Measurements from ENCODE around the gene ERC2. TPM values are rescaled to one million over a fixed set of nuclear protein-coding genes. Genes with fewer than 3 reads are reported as not detected.

Gene ERC2
- total RNA-seq, 1 donor from 2014 or later = 48.3 TPM

DNA sequence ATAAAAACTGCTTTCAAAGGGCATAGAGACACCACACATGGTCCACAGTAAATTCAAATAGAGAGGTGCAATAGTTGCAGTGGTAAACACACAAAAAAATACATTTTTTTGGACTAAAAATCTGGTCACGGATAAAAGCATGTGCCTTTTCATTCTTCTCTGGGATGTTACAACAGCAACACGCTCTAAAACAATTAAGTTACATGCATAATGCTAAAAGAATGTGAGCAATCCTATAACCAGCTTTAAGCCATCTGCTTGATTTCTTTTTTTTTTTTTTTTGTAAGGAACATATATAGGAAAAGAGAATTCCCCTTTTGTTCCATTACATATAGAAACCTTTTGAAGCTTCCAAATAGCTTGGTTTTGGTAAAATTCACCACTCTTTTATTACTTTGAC, 1001.2 kb downstream of the ERC2 start:
- Mint-ChIP-seq H3K9me3 (ENCODE audit: unreplicated experiment) (no peaks in the 10 kb centered on the region), H3K4me3 (ENCODE audit: unreplicated experiment) (no peak overlapping the region), H3K4me1 (ENCODE audit: low read depth, unreplicated experiment) (peaks cover 2% of the 10 kb centered on the region), H3K27me3 (ENCODE audit: unreplicated experiment) (peaks cover 2% of the 10 kb centered on the region), H3K36me3 (ENCODE audit: unreplicated experiment) (no peaks in the 10 kb centered on the region), H3K27ac (ENCODE audit: unreplicated experiment) (no peak overlapping the region)
- TF ChIP-seq, protein P1, sequence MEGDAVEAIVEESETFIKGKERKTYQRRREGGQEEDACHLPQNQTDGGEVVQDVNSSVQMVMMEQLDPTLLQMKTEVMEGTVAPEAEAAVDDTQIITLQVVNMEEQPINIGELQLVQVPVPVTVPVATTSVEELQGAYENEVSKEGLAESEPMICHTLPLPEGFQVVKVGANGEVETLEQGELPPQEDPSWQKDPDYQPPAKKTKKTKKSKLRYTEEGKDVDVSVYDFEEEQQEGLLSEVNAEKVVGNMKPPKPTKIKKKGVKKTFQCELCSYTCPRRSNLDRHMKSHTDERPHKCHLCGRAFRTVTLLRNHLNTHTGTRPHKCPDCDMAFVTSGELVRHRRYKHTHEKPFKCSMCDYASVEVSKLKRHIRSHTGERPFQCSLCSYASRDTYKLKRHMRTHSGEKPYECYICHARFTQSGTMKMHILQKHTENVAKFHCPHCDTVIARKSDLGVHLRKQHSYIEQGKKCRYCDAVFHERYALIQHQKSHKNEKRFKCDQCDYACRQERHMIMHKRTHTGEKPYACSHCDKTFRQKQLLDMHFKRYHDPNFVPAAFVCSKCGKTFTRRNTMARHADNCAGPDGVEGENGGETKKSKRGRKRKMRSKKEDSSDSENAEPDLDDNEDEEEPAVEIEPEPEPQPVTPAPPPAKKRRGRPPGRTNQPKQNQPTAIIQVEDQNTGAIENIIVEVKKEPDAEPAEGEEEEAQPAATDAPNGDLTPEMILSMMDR (IDR thresholded peaks at IDR 0.05; ENCODE audit: partially characterized antibody, unreplicated experiment) = no peak
- no peak for DNase-seq

DNA sequence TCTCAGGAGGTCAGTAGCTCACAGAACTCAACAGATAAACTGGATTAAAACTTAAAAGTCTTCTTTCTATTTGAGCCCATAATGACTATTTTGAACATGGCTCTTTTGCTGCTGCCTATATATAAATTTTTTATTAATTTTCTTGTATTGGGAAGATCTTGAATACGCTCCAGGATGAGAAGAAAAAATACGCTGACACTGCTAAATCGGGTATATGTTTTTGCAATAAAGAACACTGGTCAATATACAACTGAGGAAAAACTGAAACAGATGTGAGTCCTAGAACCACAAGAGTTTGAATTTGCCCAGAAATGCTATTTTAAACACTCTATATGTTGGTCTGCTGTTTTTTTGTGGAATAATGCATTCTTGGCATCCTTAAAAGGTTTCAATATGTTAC, 1001.7 kb downstream of the ERC2 start:
- Mint-ChIP-seq H3K9me3 (ENCODE audit: unreplicated experiment) (no peaks in the 10 kb centered on the region), H3K36me3 (ENCODE audit: unreplicated experiment) (no peaks in the 10 kb centered on the region), H3K4me3 (ENCODE audit: unreplicated experiment) (no peak overlapping the region), H3K27me3 (ENCODE audit: unreplicated experiment) (peaks cover 2% of the 10 kb centered on the region), H3K4me1 (ENCODE audit: low read depth, unreplicated experiment) (peaks cover 2% of the 10 kb centered on the region), H3K27ac (ENCODE audit: unreplicated experiment) (no peak overlapping the region)
- TF ChIP-seq, protein P1 (IDR thresholded peaks at IDR 0.05; ENCODE audit: partially characterized antibody, unreplicated experiment) = no peak
- no peak for DNase-seq

DNA sequence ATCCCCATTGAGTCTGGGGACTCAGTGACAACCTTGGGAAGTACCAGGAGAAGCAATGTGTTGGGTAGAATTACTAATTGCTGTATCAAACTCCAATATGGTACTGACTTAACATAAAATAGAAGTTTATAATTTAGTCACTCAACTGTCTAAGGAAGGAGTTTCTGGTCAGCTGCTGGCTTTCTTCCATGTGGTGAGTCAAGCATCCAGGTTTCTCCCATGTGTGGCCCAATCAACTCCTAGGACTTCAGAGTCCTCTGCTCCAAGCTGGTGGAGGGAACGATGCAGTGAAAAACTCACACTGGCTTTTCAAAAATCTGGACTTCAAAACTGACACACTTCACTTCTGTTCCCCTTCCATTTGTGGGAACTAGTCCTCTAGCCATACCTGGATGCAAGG, 1006.4 kb downstream of the ERC2 start:
- TF ChIP-seq, protein P1 (IDR thresholded peaks at IDR 0.05; ENCODE audit: partially characterized antibody, unreplicated experiment) = no peak
- Mint-ChIP-seq H3K4me1 (ENCODE audit: low read depth, unreplicated experiment) (no peaks in the 10 kb centered on the region), H3K9me3 (ENCODE audit: unreplicated experiment) (no peaks in the 10 kb centered on the region), H3K27ac (ENCODE audit: unreplicated experiment) (no peak overlapping the region), H3K36me3 (ENCODE audit: unreplicated experiment) (no peaks in the 10 kb centered on the region), H3K27me3 (ENCODE audit: unreplicated experiment) (peaks cover 2% of the 10 kb centered on the region), H3K4me3 (ENCODE audit: unreplicated experiment) (no peak overlapping the region)
- DNase-seq = no peak

DNA sequence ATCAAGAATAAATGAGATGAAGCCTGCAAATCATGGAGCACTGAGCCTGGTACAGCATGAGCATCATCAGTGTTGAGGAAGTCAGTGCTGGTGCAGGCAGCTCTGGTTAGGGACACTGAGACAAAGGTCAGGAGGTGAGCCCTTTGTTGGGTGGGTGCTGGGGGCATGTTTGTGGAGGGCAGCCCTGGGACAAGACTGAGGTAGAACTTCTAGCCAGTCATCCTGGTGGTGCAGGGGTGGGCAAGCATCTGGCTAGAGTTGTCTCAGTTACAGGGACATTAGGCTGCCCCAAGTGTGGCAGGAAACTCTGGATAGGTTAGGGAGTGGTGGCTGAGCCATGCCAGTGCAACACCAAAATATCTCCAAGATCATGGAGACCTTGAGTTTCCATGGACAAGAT, 1008.4 kb downstream of the ERC2 start:
- Mint-ChIP-seq H3K27ac (ENCODE audit: unreplicated experiment) (no peak overlapping the region), H3K9me3 (ENCODE audit: unreplicated experiment) (no peaks in the 10 kb centered on the region), H3K4me3 (ENCODE audit: unreplicated experiment) (no peak overlapping the region), H3K36me3 (ENCODE audit: unreplicated experiment) (no peaks in the 10 kb centered on the region), H3K4me1 (ENCODE audit: low read depth, unreplicated experiment) (peaks cover 3% of the 10 kb centered on the region), H3K27me3 (ENCODE audit: unreplicated experiment) (no peaks in the 10 kb centered on the region)
- TF ChIP-seq, protein P1 (IDR thresholded peaks at IDR 0.05; ENCODE audit: partially characterized antibody, unreplicated experiment) = no peak
- no peak for DNase-seq

Small RNA genes within 50 kb of the gene (microRNA-seq; reads per million reads assigned to microRNA genes)
- gene MIR3938 (ENCODE audit: unreplicated experiment) = 0.96 reads per million

Other genes starting within 250 kb of the ERC2 start
- 23.8 TPM for gene CCDC66, start 88.7 kb upstream of the ERC2 start, total RNA-seq (ENCODE audit: unreplicated experiment)
- 45.6 TPM for gene TASOR, start 214.8 kb upstream of the ERC2 start, total RNA-seq (ENCODE audit: unreplicated experiment)